HG03097 (cell line): ENCODE measurements around the gene FAM111A.
"Not testable (repeated sequence)": the region's sequence is repeated elsewhere in the genome, so short reads cannot be mapped to it uniquely, and the experiment has no call there.

Experiments
- ATAC-seq: cut with Tn5 transposase; IDR thresholded peaks from one replicate; pipeline ENCODE4 v1.9.1; 2021; ENCODE audit not compliant: unreplicated experiment, low FRiP score

FAM111A gene, protein sequence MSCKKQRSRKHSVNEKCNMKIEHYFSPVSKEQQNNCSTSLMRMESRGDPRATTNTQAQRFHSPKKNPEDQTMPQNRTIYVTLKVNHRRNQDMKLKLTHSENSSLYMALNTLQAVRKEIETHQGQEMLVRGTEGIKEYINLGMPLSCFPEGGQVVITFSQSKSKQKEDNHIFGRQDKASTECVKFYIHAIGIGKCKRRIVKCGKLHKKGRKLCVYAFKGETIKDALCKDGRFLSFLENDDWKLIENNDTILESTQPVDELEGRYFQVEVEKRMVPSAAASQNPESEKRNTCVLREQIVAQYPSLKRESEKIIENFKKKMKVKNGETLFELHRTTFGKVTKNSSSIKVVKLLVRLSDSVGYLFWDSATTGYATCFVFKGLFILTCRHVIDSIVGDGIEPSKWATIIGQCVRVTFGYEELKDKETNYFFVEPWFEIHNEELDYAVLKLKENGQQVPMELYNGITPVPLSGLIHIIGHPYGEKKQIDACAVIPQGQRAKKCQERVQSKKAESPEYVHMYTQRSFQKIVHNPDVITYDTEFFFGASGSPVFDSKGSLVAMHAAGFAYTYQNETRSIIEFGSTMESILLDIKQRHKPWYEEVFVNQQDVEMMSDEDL

DNA sequence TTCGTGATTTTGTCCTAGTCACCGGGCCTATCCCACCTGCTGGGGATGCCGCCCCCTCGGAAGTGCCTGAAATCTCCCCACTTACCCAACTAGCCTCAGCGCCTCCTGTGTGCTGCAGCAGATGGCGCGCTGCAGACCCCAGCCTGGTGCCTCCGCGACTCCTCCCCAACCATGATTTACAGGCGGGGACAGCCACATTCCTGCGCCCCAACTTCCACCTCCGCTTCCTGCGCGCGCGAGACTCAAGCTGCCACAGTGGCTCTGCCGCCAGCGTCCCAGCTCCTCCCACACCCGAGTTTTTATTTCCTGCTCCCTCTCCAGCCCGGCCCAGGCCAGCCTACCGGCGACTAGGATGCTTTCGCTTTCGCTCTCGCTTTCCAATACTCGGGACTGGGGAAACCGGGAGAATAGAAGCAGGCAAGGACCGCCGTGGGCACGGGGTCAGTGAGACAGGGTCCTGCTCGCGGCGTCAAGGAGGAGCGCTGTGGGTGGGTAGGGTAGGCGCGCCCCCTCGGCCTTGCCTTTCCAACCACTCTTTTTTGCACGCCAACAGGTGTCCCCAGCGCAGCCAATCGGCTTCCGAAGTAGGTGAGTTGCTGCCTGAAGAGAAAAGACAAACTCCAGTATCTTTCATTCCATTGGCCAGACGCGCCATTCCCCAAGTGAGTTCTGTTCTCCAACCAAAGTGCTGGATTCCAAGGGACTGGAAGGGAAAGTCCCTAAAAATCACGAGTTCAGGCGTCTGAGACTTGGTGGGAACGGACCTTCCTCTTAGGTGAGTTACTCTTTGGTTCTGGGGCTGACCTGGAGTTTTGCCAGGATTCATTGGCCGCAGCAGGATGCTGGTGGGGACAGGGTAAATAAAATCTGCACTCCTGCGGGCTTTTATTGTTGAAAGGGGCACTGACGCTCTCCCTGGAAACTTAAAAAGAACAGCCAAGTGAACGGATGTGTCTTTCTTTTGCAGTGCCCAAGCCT lies at the start of gene FAM111A:
TSS of gene FAM111A (plus strand) at position 327 of the 978 bp plus-strand sequence. CDS start 6,017 bp downstream, outside the sequence.
- peak; percentile 75 for ATAC-seq

DNA sequence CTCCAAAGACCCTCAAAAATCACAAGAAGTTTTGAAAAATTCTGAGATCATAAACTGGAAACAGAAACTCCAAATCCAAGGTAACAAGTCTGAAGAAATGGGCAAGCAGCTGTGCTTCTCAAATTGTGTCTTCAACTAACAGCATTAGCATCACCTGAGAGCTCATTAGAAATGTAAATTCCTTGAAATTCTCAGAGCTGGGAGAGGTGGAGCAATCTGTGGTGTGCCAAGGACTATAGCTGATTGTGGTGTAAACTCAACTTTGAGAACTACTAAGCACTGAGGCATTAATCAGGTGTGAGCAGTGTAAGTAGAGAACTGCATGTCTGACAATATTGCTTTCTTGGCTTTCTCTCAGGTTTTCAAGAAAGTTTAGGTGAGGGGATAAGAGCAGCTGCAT lies 49.1 kb upstream of the FAM111A start:
- not testable (repeated sequence) for ATAC-seq

DNA sequence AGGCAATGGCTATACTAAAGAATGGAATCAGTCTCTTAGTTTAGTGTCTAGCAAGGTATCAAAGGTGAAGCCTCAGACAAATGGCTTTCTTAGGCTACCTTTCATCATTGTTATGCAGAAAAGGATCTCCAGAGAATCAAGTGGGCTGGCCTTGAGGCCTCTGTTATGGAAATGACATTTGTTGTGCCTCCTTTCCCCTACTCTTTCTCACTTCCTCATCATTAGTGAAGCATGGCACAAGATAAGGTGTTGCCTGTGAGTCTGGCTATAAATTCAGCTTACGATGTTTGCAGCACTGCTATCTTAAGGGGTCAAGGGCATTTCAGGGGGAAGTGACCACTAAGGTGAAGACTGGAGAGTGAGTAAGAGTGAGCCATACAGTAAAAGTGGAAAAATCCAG lies 47.4 kb upstream of the FAM111A start:
- ATAC-seq = peak; percentile 66

DNA sequence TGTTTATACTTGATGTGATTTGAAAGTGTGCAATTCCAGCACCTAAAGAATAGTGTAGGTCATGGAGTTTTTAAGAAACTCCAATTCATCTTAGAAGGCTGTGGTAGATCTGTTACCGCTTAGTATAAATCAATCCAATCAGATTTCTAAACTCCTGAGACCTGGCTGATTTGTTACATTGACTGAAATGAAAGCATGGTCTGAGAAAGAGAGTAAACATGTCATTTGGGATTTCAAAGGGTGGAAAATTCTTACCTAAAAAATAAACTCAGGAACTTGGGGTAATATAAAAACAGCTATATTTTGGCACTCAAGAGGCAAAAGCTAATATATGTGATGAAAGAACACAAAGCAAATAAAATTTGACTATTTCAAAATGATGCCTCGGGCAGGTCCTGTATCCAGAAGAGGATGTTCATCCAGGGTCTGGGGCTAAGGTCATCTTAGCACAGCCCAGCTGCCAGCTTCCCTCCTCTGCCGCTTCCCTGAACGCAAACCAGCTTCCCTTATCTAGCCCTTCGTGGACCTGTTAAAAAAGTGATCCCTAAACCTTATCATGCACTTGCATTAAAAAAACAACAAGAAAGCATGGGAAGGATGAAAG lies 46.6 kb upstream of the FAM111A start:
- ATAC-seq = not testable (repeated sequence)

DNA sequence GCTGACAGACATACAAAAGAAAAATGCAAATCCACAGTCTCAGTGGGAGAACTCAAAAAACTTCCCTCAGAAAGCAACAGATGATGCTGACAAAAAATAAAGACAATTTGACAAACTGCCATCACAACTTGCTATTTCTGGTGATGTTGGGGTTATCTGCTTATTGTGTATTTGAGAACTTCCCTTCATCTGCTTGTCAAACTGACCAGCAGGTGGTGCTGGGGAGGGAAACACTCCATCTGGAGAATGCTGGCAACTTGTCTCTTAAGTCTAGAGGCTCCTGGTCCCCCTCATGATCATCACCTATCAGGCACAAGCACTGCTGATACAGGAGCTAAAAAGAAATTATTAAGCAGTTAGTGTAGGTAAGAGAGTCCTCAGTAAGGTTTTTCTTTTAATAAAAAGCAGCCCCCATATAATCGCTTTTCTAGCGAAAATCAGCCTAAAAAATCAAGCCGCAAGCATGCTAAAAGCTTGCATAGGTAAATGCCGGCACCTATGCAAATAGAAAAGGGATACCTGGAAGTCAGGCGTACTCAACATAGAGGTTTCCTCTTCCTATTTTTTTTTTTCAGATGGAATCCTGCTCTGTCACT lies 45.4 kb upstream of the FAM111A start:
- no peak for ATAC-seq

DNA sequence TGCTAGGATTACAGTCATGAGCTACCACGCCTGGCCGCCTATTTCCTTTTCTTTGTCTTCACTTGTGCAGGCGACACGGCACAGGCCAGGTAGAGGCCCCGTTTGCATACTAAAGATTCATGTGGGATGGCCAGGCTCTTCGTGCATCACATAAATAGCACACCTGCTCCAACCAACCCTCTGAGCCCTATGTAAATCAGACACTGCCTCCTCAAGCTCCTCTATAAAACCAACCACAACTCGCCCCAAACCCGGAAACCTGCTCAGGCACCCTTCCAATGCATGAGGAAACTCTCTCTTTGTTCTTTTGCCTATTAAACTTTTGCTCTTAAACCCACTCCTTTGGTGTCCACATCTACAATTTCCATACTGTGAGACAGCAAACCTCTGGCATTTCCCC lies 44.7 kb upstream of the FAM111A start:
- not testable (repeated sequence) for ATAC-seq

DNA sequence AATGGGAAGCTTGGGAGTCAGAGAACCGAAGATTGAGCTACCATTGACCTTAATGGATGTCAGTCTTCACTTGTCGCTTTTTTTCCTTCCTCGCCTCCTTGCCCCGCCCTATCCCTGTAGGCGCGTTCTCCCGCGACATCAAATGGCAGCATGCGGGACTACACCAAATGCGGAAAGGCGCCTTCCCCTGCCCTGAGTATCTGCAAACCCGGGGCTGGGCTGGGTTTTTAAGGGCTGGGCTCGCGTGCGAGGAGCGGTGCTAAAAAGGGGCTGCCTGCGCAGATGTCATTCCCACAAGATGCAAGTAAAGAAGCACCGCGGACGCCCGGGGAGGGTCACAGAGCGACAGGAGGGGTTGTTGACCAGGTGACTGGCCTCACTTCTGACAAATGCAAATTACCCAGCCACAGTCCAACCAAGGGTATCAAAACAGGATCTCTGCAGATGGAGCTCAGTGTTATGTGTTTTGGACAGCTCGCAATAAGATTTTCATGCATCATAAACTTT lies 40.3 kb upstream of the FAM111A start:
- ATAC-seq = peak; percentile 51

DNA sequence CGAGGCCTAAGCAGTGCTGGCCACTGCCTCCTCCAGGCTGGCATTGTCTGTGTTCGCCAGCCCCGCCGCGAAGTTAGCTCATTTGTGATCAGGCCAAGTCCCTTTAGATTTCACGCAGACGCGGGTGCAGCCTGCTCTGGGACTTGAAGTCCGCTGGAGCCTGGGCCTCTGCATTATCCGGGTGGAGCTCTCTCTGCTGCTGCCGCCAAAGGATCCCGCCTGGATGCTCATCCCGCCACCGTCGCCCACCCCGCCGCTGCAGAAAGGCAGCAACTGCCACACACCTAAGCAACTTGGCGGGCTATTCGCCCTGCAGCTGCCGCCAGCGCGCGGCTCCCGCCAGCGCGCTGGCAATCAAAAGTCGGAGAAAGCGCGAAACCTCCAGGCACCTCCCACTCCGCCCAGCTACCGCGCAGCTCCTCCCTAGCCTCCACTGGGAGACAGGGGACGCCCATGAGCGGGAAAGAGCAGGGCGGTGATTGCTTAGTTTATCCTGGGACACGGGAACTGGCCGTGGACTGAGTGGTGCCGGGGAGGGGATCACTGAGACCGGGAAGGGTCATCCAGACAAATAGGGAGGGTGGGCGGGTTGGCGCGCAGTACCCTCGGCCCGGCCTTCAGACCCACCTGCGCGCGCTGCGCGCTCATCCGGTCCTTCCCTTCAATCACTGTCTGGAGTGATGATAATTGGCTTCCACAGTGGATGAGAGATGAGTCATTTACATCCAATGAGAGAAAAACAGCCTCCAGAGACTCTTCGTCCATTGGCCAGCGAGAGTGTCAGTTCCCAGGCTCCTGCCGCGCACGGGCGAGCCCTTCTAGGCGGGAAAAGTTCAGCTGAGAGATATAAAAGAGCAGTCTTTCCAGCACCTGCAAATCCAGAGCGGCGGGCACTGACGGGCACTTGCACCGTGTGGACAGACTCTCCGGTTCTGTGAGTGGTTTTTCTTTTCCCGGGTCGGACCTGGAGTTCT lies 36.0 kb upstream of the FAM111A start, which contains the start of gene FAM111B:
TSS of gene FAM111B (plus strand) at position 875 of the 974 bp plus-strand sequence. CDS start 2,389 bp downstream, outside the sequence.
- ATAC-seq = peak; percentile 69

DNA sequence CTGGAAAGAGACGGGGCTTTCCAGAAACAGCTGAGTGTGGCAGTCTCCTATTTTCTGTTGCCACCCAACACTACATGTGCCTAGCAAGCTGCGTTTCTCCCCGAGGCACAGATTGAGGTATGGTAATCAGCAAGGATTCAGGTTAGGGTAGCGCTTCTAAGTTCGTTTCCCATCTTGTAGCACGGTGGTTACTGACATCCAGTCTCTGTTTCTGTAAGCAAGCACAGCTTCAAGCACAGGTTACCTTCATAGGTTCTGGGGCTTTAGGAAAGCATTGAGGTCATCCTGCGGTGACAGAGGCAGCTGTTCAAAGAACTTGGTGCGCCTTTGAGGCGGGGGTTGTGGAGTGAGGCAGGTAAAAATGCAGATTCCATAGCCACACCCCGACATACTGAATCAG lies 34.9 kb upstream of the FAM111A start:
- ATAC-seq = not testable (repeated sequence)

DNA sequence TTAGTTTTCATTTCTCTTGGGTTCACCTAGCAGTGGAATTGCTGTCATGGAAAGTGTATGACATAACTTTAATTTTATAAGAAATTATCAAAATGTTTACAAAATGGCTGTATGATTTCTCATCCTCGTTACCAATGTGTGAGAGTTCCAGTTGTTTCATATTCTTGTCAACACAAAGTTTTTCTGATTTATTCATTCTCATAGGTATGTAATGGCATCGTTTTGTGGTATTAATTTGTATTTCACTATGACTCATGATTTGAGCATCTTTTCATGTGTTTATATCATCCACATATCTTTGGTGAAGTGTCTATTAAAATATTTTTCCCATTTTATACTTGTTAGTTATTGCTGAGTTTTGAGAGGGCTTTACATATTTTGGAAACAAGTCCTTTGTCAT lies 30.2 kb upstream of the FAM111A start:
- no peak for ATAC-seq

DNA sequence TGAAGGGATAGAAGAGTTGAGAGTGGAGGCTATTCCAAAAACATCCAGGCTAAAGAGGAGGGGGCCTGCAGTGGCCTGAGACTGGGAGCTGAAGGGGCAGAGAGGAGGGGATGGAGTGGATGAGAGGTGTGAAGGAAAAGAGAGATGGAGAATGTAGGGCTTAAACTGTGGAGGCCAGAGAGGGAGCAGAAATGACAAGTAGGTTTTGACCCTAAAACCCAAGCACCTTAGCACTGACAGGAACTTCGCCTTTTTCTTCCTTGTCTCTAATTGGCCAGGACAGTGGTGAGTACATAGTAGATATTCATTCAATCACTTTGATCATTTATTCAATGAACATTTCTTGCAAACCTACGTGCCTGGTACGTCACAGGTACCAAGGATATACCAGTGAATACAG lies 28.3 kb upstream of the FAM111A start:
- no peak for ATAC-seq

DNA sequence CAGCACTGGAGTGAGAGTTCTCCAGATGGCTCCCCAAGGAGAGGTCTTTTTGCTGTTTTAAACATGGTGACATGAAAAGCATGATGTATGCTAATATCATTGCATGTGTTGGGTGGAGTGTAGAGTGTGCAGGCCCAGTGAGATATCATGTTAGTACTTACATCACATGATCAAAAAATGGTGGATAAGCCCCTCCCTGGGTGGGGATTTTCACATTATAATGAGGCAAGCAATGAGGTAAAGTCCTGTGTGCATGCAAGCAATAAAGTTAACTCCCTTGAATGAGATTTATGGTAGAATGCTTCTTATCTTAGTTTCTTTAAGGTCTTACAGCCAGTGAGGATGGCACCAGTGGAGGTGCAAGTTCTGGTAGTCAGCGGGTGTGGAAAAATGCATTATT lies 27.1 kb upstream of the FAM111A start:
- ATAC-seq = no peak

DNA sequence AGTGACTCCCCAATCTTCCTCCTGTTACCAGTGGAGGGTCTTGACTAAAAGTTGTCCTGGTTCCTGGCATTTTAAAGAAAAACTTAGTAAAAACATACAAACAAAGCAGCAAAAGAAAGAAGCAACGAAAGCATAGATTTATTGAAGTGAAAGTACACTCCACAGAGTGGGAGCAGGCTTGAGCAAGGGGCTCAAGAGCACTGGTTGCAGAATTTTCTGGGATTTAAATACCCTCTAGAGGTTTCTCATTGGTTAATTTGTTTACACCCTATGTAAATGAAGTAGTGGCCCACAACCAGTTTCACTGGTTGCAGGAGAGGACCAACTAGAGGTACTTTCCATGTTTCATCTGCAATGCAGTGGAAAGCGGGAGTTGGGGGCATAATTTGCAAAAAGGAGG lies 24.9 kb upstream of the FAM111A start:
- no peak for ATAC-seq

DNA sequence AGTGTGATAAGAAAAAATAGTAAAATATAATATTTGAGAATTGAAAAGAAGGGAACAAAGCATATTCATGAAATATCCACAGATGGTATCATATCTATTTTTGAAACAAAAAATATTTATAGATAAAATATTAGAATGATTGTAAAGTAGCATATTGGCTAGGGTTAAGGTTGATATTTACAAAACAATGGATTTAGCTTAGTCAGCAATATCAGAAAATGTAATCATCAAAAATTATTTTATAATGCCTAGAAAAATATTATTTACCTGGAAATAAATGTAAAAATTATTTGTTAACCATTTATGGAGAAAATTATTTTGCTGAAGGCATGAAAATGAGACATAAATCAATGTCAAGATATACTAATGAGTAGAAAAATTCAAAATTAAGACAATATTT lies 22.8 kb upstream of the FAM111A start:
- ATAC-seq = no peak

DNA sequence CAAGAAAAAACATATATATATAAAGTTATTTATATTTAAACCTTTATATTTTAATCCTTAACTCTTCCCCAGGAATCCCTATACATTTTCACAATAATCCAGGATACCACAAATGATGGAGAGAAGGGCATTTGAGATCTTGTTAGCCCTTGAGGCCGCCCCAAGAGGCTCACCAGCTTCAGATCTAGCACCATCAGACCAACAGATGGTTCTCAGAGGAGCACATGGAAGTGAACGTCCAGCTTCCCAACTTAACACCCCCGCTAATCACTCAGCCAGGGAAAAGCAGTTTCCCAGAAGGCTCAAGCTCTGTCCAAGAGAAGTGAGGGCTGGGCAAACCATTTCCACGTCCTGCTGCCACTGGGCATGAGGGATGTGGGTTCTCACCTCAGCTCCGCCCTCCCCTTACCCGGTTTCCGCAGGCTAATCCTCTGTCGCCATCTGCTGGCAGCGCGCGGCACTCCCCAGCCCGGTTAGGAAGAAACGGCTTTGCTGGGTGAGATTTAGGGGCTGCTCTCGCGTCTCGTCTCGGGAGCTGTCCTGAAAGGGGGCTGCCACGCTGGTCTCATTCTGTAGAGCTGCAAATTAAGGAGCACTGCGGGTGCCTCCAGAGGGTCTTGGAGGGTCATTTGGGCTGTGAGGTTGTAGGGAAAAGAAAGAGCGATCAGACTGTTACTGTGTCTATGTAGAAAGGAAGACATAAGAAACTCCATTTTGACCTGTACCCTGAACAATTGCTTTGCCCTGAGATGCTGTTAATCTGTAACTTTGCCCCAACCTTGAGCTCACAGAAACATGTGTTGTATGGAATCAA lies 6.8 kb upstream of the FAM111A start:
- ATAC-seq = no peak

DNA sequence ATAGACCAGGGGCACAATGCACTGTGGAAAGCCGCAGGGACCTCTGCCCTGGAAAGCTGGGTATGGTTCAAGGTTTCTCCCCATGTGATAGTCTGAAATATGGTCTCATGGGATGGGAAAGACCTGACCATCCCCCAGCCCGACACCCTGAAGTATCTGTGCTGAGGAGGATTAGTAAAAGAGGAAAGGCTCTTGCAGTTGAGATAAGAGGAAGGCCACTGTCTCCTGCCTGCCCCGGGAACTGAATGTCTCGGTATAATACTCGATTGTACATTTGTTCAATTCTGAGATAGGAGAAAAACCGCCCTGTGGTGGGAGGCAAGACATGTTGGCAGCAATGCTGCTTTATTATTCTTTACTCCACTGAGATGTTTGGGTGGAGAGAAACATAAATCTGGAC lies 6.1 kb upstream of the FAM111A start:
- ATAC-seq = not testable (repeated sequence)

DNA sequence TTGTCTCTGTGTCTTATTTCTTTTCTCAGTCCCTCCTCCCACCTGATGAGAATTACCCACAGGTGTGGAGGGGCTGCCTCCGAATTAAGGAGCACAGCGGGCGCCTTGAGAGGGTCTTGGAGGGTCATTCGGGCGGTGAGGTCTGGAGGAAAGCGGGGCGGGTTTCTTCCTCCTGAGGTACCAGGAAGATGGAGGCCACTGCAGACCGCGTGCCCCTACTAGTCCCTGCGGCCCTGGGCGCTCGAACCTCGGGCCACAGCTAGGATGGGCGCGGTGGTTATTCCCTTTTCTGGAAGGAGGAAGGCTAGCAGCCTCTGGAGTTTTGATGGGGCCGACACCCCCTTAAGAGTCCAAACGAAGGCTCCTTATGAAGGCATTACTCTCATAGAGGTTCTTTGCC lies 5.5 kb upstream of the FAM111A start:
- ATAC-seq = no peak

DNA sequence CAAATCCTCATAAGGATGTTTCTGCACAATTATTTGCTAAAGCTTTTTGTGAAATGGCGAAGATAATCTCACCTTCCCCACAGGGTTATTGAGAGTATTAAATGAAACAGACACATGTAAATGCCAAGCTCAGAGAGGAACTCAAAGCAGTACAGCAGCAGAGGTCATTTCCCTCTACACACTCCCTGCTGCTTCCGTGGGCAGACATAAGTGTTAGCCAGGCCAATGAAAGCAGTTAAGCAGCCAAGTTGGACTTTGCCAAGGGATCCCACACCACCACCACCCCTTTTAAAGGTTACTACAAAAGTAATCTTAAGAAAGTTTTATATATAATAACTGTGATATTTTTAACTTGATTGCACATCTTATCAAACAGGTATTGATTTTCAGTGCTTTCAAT lies 4.0 kb upstream of the FAM111A start:
- no peak for ATAC-seq
